Measurements from ENCODE around the gene PDE6B.

The PDE6B gene

GRCh38 chr4:655464-656151 lies 30.2 kb downstream of the PDE6B start:
- no peak for DNase-seq (ENCODE audit: low read depth in 1 of 2, low spot score in 1 of 2)

GRCh38 chr4:656436-657337 lies 31.3 kb downstream of the PDE6B start:
- DNase-seq (ENCODE audit: low read depth in 1 of 2, low spot score in 1 of 2) = no peak

- DNase-seq (ENCODE audit: low read depth in 1 of 2, low spot score in 1 of 2) = no peak
Observed at GRCh38 chr4:657338-657833, 32.0 kb downstream of the PDE6B start.

- no peak for DNase-seq (ENCODE audit: low read depth in 1 of 2, low spot score in 1 of 2)
Observed at GRCh38 chr4:657834-658667, 32.7 kb downstream of the PDE6B start.

GRCh38 chr4:658681-659667 lies 33.6 kb downstream of the PDE6B start:
- no peak for DNase-seq (ENCODE audit: low read depth in 1 of 2, low spot score in 1 of 2)

- DNase-seq (ENCODE audit: low read depth in 1 of 2, low spot score in 1 of 2) = no peak
Observed at GRCh38 chr4:659851-660250, 34.5 kb downstream of the PDE6B start.

GRCh38 chr4:660401-660800 lies 35.0 kb downstream of the PDE6B start:
- no peak for DNase-seq (ENCODE audit: low read depth in 1 of 2, low spot score in 1 of 2)

DNA sequence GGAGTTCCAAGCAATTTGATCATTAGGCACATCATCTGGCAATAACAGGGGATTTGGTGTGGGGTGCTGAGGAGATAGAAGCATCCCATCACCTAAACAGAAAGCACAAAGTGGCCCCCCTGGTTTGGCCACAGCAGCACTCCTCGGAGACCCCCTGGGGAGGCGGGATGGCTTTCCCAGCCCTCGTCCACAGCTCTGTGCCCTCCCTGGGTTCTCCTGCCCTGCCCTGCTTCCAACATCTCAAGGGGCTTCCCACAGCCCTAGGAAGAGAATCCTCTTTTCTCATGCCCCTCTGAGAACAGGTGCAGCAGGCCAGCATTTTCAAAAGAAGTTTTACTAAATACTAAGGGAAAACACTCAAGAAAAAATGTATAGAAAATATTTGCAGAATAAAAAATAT lies 35.9 kb downstream of the PDE6B start:
- DNase-seq (ENCODE audit: low read depth in 1 of 2, low spot score in 1 of 2) = no peak

GRCh38 chr4:661881-662761 lies 36.7 kb downstream of the PDE6B start:
- no peak for DNase-seq (ENCODE audit: low read depth in 1 of 2, low spot score in 1 of 2)

- DNase-seq (ENCODE audit: low read depth in 1 of 2, low spot score in 1 of 2) = no peak
Observed at GRCh38 chr4:663046-663437, 37.7 kb downstream of the PDE6B start.

DNA sequence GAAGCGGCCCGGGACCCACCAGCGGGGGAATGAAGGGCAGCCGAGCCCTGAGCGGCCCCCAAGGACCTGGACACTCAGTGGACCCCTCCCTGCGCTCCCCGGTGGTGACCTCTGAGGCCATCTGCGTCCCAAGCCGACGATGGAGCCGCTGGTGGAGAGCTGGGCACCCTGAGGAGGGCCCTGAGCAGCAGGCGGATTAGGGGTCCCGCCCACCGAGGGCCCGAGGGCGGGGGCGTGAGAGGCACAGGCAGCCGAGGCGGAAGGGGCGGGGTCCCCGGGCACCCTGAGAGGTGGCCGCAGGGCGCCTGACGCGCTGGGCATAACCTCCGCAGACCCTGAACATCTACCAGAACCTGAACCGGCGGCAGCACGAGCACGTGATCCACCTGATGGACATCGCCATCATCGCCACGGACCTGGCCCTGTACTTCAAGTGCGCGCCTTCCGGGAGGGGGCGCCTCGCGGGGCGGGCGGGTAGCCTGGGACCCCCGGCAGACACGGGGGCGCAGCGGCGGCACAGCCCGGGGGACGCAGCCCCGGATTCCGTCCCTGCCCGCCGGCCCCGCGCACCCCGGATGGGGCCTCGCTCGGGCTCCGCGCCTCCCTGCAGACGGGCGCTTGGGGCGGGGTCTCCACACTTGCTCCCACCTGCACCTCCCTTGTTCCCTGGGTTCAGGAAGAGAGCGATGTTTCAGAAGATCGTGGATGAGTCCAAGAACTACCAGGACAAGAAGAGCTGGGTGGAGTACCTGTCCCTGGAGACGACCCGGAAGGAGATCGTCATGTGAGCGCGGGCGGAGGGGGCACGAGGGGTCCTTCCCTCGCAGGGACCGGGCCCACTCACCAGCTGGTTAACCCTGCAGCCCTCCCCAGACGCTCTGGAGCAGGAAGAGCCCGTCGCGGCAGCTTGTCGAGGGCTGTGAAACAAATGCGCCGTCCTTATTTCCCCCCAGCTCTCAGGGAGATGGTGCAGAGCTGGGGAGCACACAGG lies 38.4 kb downstream of the PDE6B start:
- peak; percentile 52 to 65 for DNase-seq (ENCODE audit: low read depth in 1 of 2, low spot score in 1 of 2)

- no peak for DNase-seq (ENCODE audit: low read depth in 1 of 2, low spot score in 1 of 2)
Observed at GRCh38 chr4:664713-665231, 39.4 kb downstream of the PDE6B start.

DNA sequence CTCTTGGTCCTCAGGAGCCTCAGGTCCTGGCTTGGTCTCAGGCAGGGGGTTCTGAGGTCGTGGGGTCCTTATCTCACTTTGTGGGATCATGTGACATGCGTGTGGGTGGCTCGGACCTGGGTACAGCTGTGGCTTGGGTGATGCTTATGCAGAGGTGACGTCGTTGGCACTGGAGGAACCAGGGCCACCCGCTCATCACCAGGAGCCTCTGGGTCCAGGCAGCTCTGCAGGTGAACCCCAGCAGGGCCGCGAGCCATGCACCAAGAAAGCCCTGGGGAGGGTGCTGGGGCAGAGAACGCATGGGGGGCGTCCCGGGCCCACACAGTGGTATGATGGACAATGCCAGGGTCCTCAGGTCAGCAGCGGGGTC lies 40.0 kb downstream of the PDE6B start:
- no peak for DNase-seq (ENCODE audit: low read depth in 1 of 2, low spot score in 1 of 2)

- no peak for DNase-seq (ENCODE audit: low read depth in 1 of 2, low spot score in 1 of 2)
Observed at GRCh38 chr4:665751-666435, 40.5 kb downstream of the PDE6B start.

GRCh38 chr4:666436-666810 lies 41.0 kb downstream of the PDE6B start:
- DNase-seq (ENCODE audit: low read depth in 1 of 2, low spot score in 1 of 2) = no peak

DNA sequence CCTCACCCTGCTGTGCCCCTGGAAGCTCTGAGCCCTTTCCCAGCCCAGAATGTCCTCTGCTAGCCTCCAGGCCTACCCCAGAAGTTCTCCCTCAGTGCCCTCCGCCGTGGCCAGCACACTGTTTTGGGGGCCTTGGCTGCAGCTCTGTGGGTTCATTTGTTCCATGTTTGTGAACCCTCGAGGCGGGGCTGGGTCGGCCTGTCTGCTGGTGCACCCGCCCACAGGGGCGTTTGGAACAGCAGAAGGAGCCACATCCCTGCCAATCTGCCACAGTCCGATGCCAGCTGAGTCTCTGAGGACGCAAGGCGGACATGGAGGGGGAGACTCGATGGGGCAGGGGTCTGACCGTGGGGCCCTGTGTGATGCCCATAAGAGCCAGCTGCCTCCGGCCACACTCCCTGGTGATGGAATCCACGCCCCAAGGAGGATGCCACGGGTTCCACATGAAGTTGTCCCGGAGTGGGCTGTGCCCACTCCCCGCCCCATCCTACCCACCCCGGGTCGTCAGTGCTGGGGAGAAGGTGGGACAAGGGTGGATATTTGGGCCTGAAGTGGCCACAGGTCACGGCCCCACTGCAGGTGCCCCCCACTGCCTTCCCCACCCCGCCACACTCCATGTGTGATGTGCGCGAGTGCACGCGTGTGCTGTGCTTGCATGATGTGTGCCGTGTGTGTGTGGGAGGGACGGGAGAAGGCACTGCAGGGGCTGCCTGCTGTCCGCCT lies 41.6 kb downstream of the PDE6B start:
- no peak for DNase-seq (ENCODE audit: low read depth in 1 of 2, low spot score in 1 of 2)

DNA sequence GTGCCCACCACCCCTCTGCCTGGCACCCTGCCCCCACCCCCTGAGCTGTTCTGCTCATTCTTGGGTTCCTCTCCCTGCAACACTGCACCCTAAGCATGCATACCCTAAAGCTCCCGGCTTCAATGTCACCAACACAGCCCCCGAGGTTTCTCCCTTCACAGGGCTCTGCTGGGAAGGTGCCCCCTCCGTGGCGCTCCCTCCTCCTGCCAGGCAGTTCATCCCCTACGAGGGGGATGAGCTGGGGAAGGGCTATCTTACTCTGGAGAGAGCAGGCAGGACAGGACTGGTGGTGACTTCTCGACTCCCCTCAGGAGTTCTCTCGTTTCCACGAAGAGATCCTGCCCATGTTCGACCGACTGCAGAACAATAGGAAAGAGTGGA lies 42.2 kb downstream of the PDE6B start:
- DNase-seq (ENCODE audit: low read depth in 1 of 2, low spot score in 1 of 2) = no peak
